ENCODE measurements around the gene PALM. TPM values are rescaled to one million over a fixed set of nuclear protein-coding genes. Genes with fewer than 3 reads are reported as not detected.

Gene PALM
- polyA plus RNA-seq, 2 of the 4 experiments (the other 2 are of a cell fraction): 3.0 to 15.7 TPM

- TF ChIP-seq, protein P1, sequence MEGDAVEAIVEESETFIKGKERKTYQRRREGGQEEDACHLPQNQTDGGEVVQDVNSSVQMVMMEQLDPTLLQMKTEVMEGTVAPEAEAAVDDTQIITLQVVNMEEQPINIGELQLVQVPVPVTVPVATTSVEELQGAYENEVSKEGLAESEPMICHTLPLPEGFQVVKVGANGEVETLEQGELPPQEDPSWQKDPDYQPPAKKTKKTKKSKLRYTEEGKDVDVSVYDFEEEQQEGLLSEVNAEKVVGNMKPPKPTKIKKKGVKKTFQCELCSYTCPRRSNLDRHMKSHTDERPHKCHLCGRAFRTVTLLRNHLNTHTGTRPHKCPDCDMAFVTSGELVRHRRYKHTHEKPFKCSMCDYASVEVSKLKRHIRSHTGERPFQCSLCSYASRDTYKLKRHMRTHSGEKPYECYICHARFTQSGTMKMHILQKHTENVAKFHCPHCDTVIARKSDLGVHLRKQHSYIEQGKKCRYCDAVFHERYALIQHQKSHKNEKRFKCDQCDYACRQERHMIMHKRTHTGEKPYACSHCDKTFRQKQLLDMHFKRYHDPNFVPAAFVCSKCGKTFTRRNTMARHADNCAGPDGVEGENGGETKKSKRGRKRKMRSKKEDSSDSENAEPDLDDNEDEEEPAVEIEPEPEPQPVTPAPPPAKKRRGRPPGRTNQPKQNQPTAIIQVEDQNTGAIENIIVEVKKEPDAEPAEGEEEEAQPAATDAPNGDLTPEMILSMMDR (IDR thresholded peaks at IDR 0.05): peak; percentile 41
- TF ChIP-seq RFX5 (IDR thresholded peaks at IDR 0.05) (no peak), HDAC2 (IDR thresholded peaks at IDR 0.05) (no peak), FOXS1 (CRISPR knock-in tag; IDR thresholded peaks at IDR 0.05) (no peak), CBX2 (IDR thresholded peaks at IDR 0.05; ENCODE audit: borderline replicate concordance, low read depth) (no peak), MYC (IDR thresholded peaks at IDR 0.05; ENCODE audit: borderline replicate concordance, low read length) (peak; percentile 62), PHF8 (IDR thresholded peaks at IDR 0.05; ENCODE audit: borderline replicate concordance, low read depth) (no peak), NR3C1 (IDR thresholded peaks at IDR 0.05) (no peak), SREBF2 (IDR thresholded peaks at IDR 0.05) (no peak)
- TF ChIP-seq, protein P2, sequence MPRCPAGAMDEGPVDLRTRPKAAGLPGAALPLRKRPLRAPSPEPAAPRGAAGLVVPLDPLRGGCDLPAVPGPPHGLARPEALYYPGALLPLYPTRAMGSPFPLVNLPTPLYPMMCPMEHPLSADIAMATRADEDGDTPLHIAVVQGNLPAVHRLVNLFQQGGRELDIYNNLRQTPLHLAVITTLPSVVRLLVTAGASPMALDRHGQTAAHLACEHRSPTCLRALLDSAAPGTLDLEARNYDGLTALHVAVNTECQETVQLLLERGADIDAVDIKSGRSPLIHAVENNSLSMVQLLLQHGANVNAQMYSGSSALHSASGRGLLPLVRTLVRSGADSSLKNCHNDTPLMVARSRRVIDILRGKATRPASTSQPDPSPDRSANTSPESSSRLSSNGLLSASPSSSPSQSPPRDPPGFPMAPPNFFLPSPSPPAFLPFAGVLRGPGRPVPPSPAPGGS (IDR thresholded peaks at IDR 0.05): peak; percentile 60; the same call in 1 of the 3 replicates
Measured at GRCh38 chr19:680287-681028, 28.3 kb upstream of the PALM start (continued).

- Histone ChIP-seq H3K9me3 (no peaks in the 10 kb centered on the region), H3K27ac (peak overlapping the region; percentile 87 to 99; a peak in 5 of 6 replicates), H3K4me1 (peaks cover 20% of the 10 kb centered on the region), H3K4me3 (no peak overlapping the region; the same call in 2 of the 3 replicates), H3K4me2 (peak overlapping the region; percentile 69)
- 87% methylated on average over 25 of the region's 54 CpGs for WGBS (ENCODE audit: missing lambda C conversion rate)
- FAIRE-seq (no peak), DNase-seq (ENCODE audit: low read depth in 1 of 2, low spot score in 1 of 2) (no peak), ATAC-seq (peak in 1 of 2 experiments; percentile 45; a peak in 4 of 6 replicates)
- no peak for TF ChIP-seq HOXB5 (CRISPR knock-in tag; IDR thresholded peaks at IDR 0.05)
- no peak for TF ChIP-seq RNF2 (IDR thresholded peaks at IDR 0.05; ENCODE audit: borderline replicate concordance, low read depth)
- TF ChIP-seq, protein P3, sequence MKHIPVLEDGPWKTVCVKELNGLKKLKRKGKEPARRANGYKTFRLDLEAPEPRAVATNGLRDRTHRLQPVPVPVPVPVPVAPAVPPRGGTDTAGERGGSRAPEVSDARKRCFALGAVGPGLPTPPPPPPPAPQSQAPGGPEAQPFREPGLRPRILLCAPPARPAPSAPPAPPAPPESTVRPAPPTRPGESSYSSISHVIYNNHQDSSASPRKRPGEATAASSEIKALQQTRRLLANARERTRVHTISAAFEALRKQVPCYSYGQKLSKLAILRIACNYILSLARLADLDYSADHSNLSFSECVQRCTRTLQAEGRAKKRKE (CRISPR knock-in tag; IDR thresholded peaks at IDR 0.05; ENCODE audit: low read depth): no peak
- no peak for TF ChIP-seq BHLHE40 (IDR thresholded peaks at IDR 0.05; ENCODE audit: low read depth, low read length)
- no peak for TF ChIP-seq EHF (CRISPR knock-in tag; IDR thresholded peaks at IDR 0.05)
- TF ChIP-seq FOSL2 (IDR thresholded peaks at IDR 0.05): no peak
- TF ChIP-seq FOSL2 (CRISPR knock-in tag; IDR thresholded peaks at IDR 0.05): no peak
- no peak for TF ChIP-seq MAFK (IDR thresholded peaks at IDR 0.05; ENCODE audit: partially characterized antibody)
- no peak for TF ChIP-seq CHD2 (IDR thresholded peaks at IDR 0.05; ENCODE audit: low read length, partially characterized antibody)
- TF ChIP-seq ZNF302 (CRISPR knock-in tag; IDR thresholded peaks at IDR 0.05): no peak
- TF ChIP-seq HEYL (CRISPR knock-in tag; IDR thresholded peaks at IDR 0.05): no peak
- no peak for TF ChIP-seq CHD4 (IDR thresholded peaks at IDR 0.05; ENCODE audit: borderline replicate concordance)
- TF ChIP-seq, protein P2 (IDR thresholded peaks at IDR 0.05): no peak
- no peak for TF ChIP-seq PHF8 (IDR thresholded peaks at IDR 0.05; ENCODE audit: borderline replicate concordance, low read depth)
- TF ChIP-seq, protein P4, sequence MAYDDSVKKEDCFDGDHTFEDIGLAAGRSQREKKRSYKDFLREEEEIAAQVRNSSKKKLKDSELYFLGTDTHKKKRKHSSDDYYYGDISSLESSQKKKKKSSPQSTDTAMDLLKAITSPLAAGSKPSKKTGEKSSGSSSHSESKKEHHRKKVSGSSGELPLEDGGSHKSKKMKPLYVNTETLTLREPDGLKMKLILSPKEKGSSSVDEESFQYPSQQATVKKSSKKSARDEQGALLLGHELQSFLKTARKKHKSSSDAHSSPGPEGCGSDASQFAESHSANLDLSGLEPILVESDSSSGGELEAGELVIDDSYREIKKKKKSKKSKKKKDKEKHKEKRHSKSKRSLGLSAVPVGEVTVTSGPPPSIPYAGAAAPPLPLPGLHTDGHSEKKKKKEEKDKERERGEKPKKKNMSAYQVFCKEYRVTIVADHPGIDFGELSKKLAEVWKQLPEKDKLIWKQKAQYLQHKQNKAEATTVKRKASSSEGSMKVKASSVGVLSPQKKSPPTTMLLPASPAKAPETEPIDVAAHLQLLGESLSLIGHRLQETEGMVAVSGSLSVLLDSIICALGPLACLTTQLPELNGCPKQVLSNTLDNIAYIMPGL (CRISPR knock-in tag; IDR thresholded peaks at IDR 0.05; ENCODE audit: borderline replicate concordance): no peak
- TF ChIP-seq TFCP2L1 (CRISPR knock-in tag; IDR thresholded peaks at IDR 0.05): no peak
- no peak for TF ChIP-seq HOXA7 (CRISPR knock-in tag; IDR thresholded peaks at IDR 0.05)
- ChIA-PET CTCF (interaction anchor here (1.0 kb wide), 1 partner anchor 26 kb away, joined by 3 read pairs; no protein-coding TSS in a partner anchor), POLR2A (interaction anchor here (0.6 to 0.8 kb wide), 4 partner anchors 23 to 276 kb away, joined by 3 to 5 read pairs (median 4); no protein-coding TSS in a partner anchor)
Measured at GRCh38 chr19:681029-682019, 27.4 kb upstream of the PALM start.

Data from A549 (cell line).